Trophoblast cell (in vitro differentiated cells and primary cell): Measurements from ENCODE around the gene RPAP2.
"Not testable (repeated sequence)": the region's sequence is repeated elsewhere in the genome, so short reads cannot be mapped to it uniquely, and the experiment has no call there.

Experiments used
- DNase-seq, 2 donors: peaks; one replicate each; pipeline ENCODE4 v3.0.0-alpha.2; 2016
- H2AFZ ChIP-seq: 2 replicates; pipeline ENCODE4 v1.6.1; 2013; ENCODE audit warnings: low read length, moderate library complexity, mild to moderate bottlenecking; ENCODE audit not compliant: insufficient read depth, poor library complexity
- H2AK5ac ChIP-seq: 2 replicates; pipeline ENCODE4 v1.6.1; 2013; ENCODE audit warnings: mild to moderate bottlenecking, low read length
- H2BK120ac ChIP-seq: 2 replicates; pipeline ENCODE4 v1.6.1; 2013; ENCODE audit warnings: low read length, mild to moderate bottlenecking, moderate library complexity; ENCODE audit not compliant: insufficient read depth, poor library complexity
- H2BK12ac ChIP-seq: 2 replicates; pipeline ENCODE4 v1.6.1; 2013; ENCODE audit warnings: mild to moderate bottlenecking, low read length, moderate library complexity
- H2BK5ac ChIP-seq: 2 replicates; pipeline ENCODE4 v1.6.1; 2013; ENCODE audit warnings: low read length, low read depth, moderate library complexity, mild to moderate bottlenecking; ENCODE audit not compliant: poor library complexity
- H3K14ac ChIP-seq: 2 replicates; pipeline ENCODE4 v1.6.1; 2013; ENCODE audit warnings: mild to moderate bottlenecking, low read length
- H3K18ac ChIP-seq: 2 replicates; pipeline ENCODE4 v1.6.1; 2013; ENCODE audit warnings: mild to moderate bottlenecking, low read length
- H3K23ac ChIP-seq: 2 replicates; pipeline ENCODE4 v1.6.1; 2013; ENCODE audit warnings: low read length
- H3K27ac ChIP-seq: 2 replicates; pipeline ENCODE4 v1.5.1; 2013; ENCODE audit warnings: low read depth, mild to moderate bottlenecking, inconsistent platforms, low read length, moderate library complexity
- H3K27me3 ChIP-seq: 2 replicates; pipeline ENCODE4 v1.6.1; 2013; ENCODE audit warnings: inconsistent platforms, mild to moderate bottlenecking, low read length, moderate library complexity; ENCODE audit not compliant: insufficient read depth
- H3K36me3 ChIP-seq, 2 experiments: 1 replicate in 1 of 2; 2 replicates in 1 of 2; pipeline ENCODE4 v1.6.1; 2013; ENCODE audit warnings: low read length in 2 of 2, mild to moderate bottlenecking in 2 of 2, moderate library complexity in 1 of 2; ENCODE audit not compliant: insufficient read depth in 2 of 2, control insufficient read depth in 1 of 2
- H3K4ac ChIP-seq: 2 replicates; pipeline ENCODE4 v1.6.1; 2013; ENCODE audit warnings: low read depth, mild to moderate bottlenecking, low read length, moderate library complexity
- H3K4me1 ChIP-seq, 2 experiments: 1 replicate in 1 of 2; 2 replicates in 1 of 2; pipeline ENCODE4 v1.6.1; 2013; ENCODE audit warnings: low read length in 2 of 2, mild to moderate bottlenecking in 2 of 2, moderate library complexity in 1 of 2; ENCODE audit not compliant: insufficient read depth in 2 of 2, control insufficient read depth in 1 of 2
- H3K4me2 ChIP-seq: 2 replicates; pipeline ENCODE4 v1.6.1; 2013; ENCODE audit warnings: inconsistent platforms, mild to moderate bottlenecking, low read length, moderate library complexity
- H3K4me3 ChIP-seq: 2 replicates; pipeline ENCODE4 v1.5.1; 2013; ENCODE audit warnings: mild to moderate bottlenecking, low read depth, low read length, inconsistent platforms
- H3K79me1 ChIP-seq: one replicate; pipeline ENCODE4 v1.6.1; 2013; ENCODE audit warnings: low read length
- H3K79me2 ChIP-seq: 2 replicates; pipeline ENCODE4 v1.6.1; 2013; ENCODE audit warnings: low read length, mild to moderate bottlenecking; ENCODE audit not compliant: control insufficient read depth, insufficient read depth, poor library complexity
- H3K9ac ChIP-seq: 2 replicates; pipeline ENCODE4 v1.6.1; 2013; ENCODE audit warnings: mild to moderate bottlenecking, low read length
- H3K9me3 ChIP-seq: 2 replicates; pipeline ENCODE4 v1.6.1; 2013; ENCODE audit warnings: low read depth, mild to moderate bottlenecking, control low read depth, inconsistent platforms, low read length; ENCODE audit not compliant: insufficient read depth
- H4K12ac ChIP-seq: 2 replicates; pipeline ENCODE4 v1.6.1; 2013; ENCODE audit warnings: low read depth, mild to moderate bottlenecking, low read length, moderate library complexity
- H4K8ac ChIP-seq: 2 replicates; pipeline ENCODE4 v1.6.1; 2013; ENCODE audit warnings: low read depth, mild to moderate bottlenecking, low read length, moderate library complexity
- H4K91ac ChIP-seq: one replicate; pipeline ENCODE4 v1.6.1; 2013; ENCODE audit warnings: low read depth, mild to moderate bottlenecking, low read length, moderate library complexity
- WGBS: extraction: QIAGEN DNeasy Blood & Tissue Kit; methylation state at CpG from one replicate; pipeline ENCODE4 v1.1.7; 2013; ENCODE audit warnings: missing lambda C conversion rate; ENCODE audit not compliant: insufficient read length, insufficient coverage; ENCODE audit errors: extremely low coverage; 5-methylcytosine and 5-hydroxymethylcytosine counted together

The RPAP2 gene

GRCh38 chr1:92356956-92357355 is 58.1 kb downstream of the RPAP2 start:
- Histone ChIP-seq H3K4me3 (no peak overlapping the region), H3K4me2 (no peak overlapping the region), H2BK120ac (no peak overlapping the region), H2BK5ac (no peak overlapping the region), H4K12ac (no peak overlapping the region), H2AFZ (no peak overlapping the region), H3K9ac (no peak overlapping the region), H4K8ac (no peak overlapping the region), H3K23ac (no peak overlapping the region), H3K18ac (no peak overlapping the region), H3K9me3 (no peaks in the 10 kb centered on the region), H3K36me3 (peaks cover 9% of the 10 kb centered on the region in 2 experiments), H3K27ac (no peak overlapping the region), H3K27me3 (no peaks in the 10 kb centered on the region), H3K79me2 (no peaks in the 10 kb centered on the region), H3K14ac (no peak overlapping the region), H3K79me1 (no peaks in the 10 kb centered on the region), H3K4ac (no peak overlapping the region), H4K91ac (no peak overlapping the region), H2BK12ac (no peak overlapping the region), H3K4me1 (peaks cover 2% of the 10 kb centered on the region in 2 experiments), H2AK5ac (no peak overlapping the region)
- peak in 1 of 2 donors; percentile 39 for DNase-seq

DNA sequence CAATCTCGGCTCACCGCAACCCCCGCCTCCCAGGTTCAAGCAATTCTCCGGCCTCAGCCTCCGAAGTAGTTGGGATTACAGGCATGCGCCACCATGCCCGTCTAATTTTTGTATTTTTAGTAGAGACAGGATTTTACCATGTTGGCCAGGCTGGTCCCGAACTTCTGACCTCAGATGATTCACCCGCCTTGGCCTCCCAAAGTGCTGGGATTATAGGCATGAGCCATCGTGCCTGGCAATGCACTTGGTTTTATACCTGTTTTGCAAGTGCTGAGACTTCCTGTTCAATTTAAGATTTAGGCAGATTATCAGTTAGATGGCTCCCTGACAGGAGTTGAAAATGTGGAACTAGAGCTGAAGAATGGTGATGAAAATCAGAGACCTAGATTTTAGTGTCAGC is 60.5 kb downstream of the RPAP2 start:
- not testable (repeated sequence) for H2AFZ ChIP-seq, H3K36me3 ChIP-seq, H3K18ac ChIP-seq, H3K23ac ChIP-seq, H2AK5ac ChIP-seq, H3K4me3 ChIP-seq, H4K8ac ChIP-seq, H3K79me2 ChIP-seq, H3K4me1 ChIP-seq, H2BK5ac ChIP-seq, H3K27me3 ChIP-seq, H4K12ac ChIP-seq, DNase-seq, H3K4ac ChIP-seq, H2BK120ac ChIP-seq, H3K4me2 ChIP-seq, H3K9me3 ChIP-seq, H3K79me1 ChIP-seq, H3K14ac ChIP-seq, H3K27ac ChIP-seq, H3K9ac ChIP-seq, H4K91ac ChIP-seq, H2BK12ac ChIP-seq
- no CpG with 5 or more reads among the region's 10 CpGs for WGBS

DNA sequence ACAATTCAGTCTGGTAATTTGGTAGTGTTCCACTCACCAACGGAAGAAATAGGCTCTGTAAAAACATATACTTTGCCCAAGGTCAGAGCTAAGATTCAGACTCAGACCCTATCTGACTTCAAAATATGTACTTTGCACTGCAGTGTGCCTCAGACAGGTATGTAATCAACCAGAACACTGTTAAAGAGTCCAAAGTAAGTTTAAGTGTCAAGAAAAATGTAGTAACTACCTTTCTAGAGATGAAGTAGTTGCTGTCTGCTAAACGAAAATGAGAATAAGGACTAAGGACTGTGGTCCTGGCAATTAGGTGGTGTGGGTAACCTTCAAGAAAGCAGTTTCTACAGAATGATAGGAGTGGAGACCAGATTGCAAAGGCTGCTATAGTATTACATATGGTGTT is 61.1 kb downstream of the RPAP2 start:
- Histone ChIP-seq H3K18ac (no peak overlapping the region), H3K4ac (no peak overlapping the region), H4K8ac (no peak overlapping the region), H3K27me3 (no peaks in the 10 kb centered on the region), H3K9ac (no peak overlapping the region), H3K14ac (no peak overlapping the region), H2AFZ (no peak overlapping the region), H3K27ac (no peak overlapping the region), H3K23ac (no peak overlapping the region), H3K79me2 (no peaks in the 10 kb centered on the region), H4K12ac (no peak overlapping the region), H3K79me1 (no peaks in the 10 kb centered on the region), H3K36me3 (peaks cover 7 to 9% of the 10 kb centered on the region in 2 experiments), H2BK12ac (no peak overlapping the region), H2BK120ac (no peak overlapping the region), H3K4me3 (no peak overlapping the region), H3K4me1 (peaks cover 2% of the 10 kb centered on the region in 2 experiments), H3K4me2 (no peak overlapping the region), H2AK5ac (no peak overlapping the region), H2BK5ac (no peak overlapping the region), H3K9me3 (no peaks in the 10 kb centered on the region), H4K91ac (no peak overlapping the region)
- DNase-seq = no peak
- no CpG with 5 or more reads among the region's 2 CpGs for WGBS

DNA sequence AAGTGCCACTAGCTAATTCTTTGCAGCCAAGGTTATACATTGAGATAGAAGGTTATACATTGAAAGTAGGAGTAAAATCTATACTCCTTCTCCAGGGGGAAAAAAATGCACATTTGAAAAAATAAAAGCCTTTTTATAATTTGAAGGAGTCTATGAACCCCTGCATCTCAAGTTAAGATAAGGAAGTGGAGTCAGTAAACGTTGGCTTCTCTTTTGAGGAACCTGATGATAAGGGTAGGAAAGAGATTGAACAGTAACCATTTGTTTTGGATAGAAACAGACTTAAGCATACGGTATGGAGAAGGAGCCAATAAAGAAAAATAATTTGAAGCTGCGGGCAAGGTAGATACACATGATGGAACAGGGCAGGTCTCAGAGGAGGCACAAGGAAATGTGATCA is 64.1 kb downstream of the RPAP2 start:
- H3K36me3 ChIP-seq = peaks cover 3 to 5% of the 10 kb centered on the region in 2 experiments
- H2AK5ac ChIP-seq = no peak overlapping the region
- H3K4me2 ChIP-seq = no peak overlapping the region
- H3K27me3 ChIP-seq = no peaks in the 10 kb centered on the region
- no peak overlapping the region for H2BK120ac ChIP-seq
- no peak overlapping the region for H3K23ac ChIP-seq
- no peak overlapping the region for H3K4me3 ChIP-seq
- H3K4ac ChIP-seq = no peak overlapping the region
- no peak overlapping the region for H2BK12ac ChIP-seq
- no peak overlapping the region for H4K8ac ChIP-seq
- no CpG with 5 or more reads among the region's 3 CpGs for WGBS
- no peaks in the 10 kb centered on the region for H3K9me3 ChIP-seq
- H3K14ac ChIP-seq = no peak overlapping the region
- no peak overlapping the region for H4K12ac ChIP-seq
- H3K79me1 ChIP-seq = no peaks in the 10 kb centered on the region
- H3K9ac ChIP-seq = no peak overlapping the region
- no peak for DNase-seq
- no peak overlapping the region for H2BK5ac ChIP-seq
- no peak overlapping the region for H4K91ac ChIP-seq
- H3K27ac ChIP-seq = no peak overlapping the region
- H3K4me1 ChIP-seq = peaks cover 0 to 2% of the 10 kb centered on the region in 2 experiments
- H2AFZ ChIP-seq = no peak overlapping the region
- no peaks in the 10 kb centered on the region for H3K79me2 ChIP-seq
- no peak overlapping the region for H3K18ac ChIP-seq
